ENCODE data around the gene MAP4K3.

DNA sequence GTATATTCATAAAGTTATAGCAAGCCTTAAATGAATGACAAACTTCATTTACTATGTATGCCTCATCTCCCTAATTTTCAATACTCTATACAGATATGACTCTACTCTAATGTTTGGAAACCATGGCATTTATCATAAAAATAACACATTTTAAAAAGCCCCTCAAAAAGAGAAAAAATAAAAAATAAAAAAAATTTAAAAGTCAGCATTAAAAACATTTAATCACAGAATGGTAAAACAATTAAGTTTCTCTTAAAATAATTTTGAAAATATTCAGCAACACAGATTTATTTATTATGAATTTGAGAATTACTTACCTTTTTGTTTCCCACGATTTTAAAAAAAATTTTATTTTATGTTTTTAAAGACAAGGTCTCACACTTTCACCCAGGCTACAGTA, 128.3 kb downstream of the MAP4K3 start:
- TF ChIP-seq, protein P1, sequence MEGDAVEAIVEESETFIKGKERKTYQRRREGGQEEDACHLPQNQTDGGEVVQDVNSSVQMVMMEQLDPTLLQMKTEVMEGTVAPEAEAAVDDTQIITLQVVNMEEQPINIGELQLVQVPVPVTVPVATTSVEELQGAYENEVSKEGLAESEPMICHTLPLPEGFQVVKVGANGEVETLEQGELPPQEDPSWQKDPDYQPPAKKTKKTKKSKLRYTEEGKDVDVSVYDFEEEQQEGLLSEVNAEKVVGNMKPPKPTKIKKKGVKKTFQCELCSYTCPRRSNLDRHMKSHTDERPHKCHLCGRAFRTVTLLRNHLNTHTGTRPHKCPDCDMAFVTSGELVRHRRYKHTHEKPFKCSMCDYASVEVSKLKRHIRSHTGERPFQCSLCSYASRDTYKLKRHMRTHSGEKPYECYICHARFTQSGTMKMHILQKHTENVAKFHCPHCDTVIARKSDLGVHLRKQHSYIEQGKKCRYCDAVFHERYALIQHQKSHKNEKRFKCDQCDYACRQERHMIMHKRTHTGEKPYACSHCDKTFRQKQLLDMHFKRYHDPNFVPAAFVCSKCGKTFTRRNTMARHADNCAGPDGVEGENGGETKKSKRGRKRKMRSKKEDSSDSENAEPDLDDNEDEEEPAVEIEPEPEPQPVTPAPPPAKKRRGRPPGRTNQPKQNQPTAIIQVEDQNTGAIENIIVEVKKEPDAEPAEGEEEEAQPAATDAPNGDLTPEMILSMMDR (IDR thresholded peaks at IDR 0.05) = no peak
- TF ChIP-seq POLR2A (IDR thresholded peaks at IDR 0.05) = no peak
- no peak for TF ChIP-seq POLR2AphosphoS5 (IDR thresholded peaks at IDR 0.05)
